T-helper 9 cell (primary cell): ENCODE measurements around the gene TARBP2.
"Not testable (repeated sequence)": the region's sequence is repeated elsewhere in the genome, so short reads cannot be mapped to it uniquely, and the experiment has no call there.

ENCODE experiments used
- DNase-seq: peaks from one replicate; pipeline ENCODE4 v3.0.0-alpha.2; 2020

Gene TARBP2

GRCh38 chr12:53516758-53517455, 15.8 kb downstream of the TARBP2 start:
- no peak for DNase-seq

GRCh38 chr12:53518381-53518780, 17.3 kb downstream of the TARBP2 start:
- no peak for DNase-seq

- DNase-seq = no peak
Measured at GRCh38 chr12:53523131-53523530, 22.0 kb downstream of the TARBP2 start.

GRCh38 chr12:53524476-53524875, 23.4 kb downstream of the TARBP2 start:
- DNase-seq = no peak

GRCh38 chr12:53530061-53530460, 29.0 kb downstream of the TARBP2 start:
- DNase-seq = no peak

GRCh38 chr12:53530920-53531319, 29.8 kb downstream of the TARBP2 start:
- DNase-seq = no peak

- no peak for DNase-seq
Measured at GRCh38 chr12:53532021-53532420, 30.9 kb downstream of the TARBP2 start.

GRCh38 chr12:53532524-53533445, 31.7 kb downstream of the TARBP2 start:
- no peak for DNase-seq

- DNase-seq = no peak
Measured at GRCh38 chr12:53533471-53533870, 32.4 kb downstream of the TARBP2 start.

- no peak for DNase-seq
Measured at GRCh38 chr12:53536962-53537361, 35.9 kb downstream of the TARBP2 start.

- DNase-seq = no peak
Measured at GRCh38 chr12:53538209-53538689, 37.2 kb downstream of the TARBP2 start.

- no peak for DNase-seq
Measured at GRCh38 chr12:53539526-53539925, 38.4 kb downstream of the TARBP2 start.

GRCh38 chr12:53543539-53543938, 42.5 kb downstream of the TARBP2 start:
- DNase-seq = peak; percentile 2

GRCh38 chr12:53548354-53548753, 47.3 kb downstream of the TARBP2 start:
- not testable (repeated sequence) for DNase-seq

GRCh38 chr12:53550131-53550530, 49.0 kb downstream of the TARBP2 start:
- not testable (repeated sequence) for DNase-seq

GRCh38 chr12:53550595-53550994, 49.5 kb downstream of the TARBP2 start:
- DNase-seq = no peak

GRCh38 chr12:53551889-53552291, 50.8 kb downstream of the TARBP2 start:
- no peak for DNase-seq

GRCh38 chr12:53552361-53553327, 51.6 kb downstream of the TARBP2 start:
- no peak for DNase-seq
